SJCRH30 (cell line): Measurements from ENCODE around the gene IL36B. TPM values are rescaled to one million over a fixed set of nuclear protein-coding genes. Genes with fewer than 3 reads are reported as not detected.

Source experiments
- DNase-seq, 2 experiments: peaks; one replicate each; pipeline ENCODE4 v3.0.0-alpha.2; 2015 to 2020
- H3K27ac ChIP-seq: fragments of 250-450 bp; sonication (Bioruptor Pico); 2 replicates; pipeline ENCODE4 v1.5.1; 2020; ENCODE audit warnings: mild to moderate bottlenecking, moderate library complexity
- H3K27me3 ChIP-seq: fragments of 250-450 bp; sonication (Bioruptor Pico); 2 replicates; pipeline ENCODE4 v1.5.1; 2020; ENCODE audit warnings: mild to moderate bottlenecking, moderate library complexity
- H3K36me3 ChIP-seq: fragments of 250-450 bp; sonication (Bioruptor Pico); 2 replicates; pipeline ENCODE4 v1.5.1; 2020; ENCODE audit warnings: mild to moderate bottlenecking, moderate library complexity
- H3K4me1 ChIP-seq: fragments of 250-450 bp; sonication (Bioruptor Pico); 2 replicates; pipeline ENCODE4 v1.5.1; 2020; ENCODE audit warnings: mild to moderate bottlenecking, moderate library complexity
- H3K4me3 ChIP-seq: fragments of 250-450 bp; sonication (Bioruptor Pico); 2 replicates; pipeline ENCODE4 v1.5.1; 2020; ENCODE audit warnings: mild to moderate bottlenecking, moderate library complexity
- H3K9me3 ChIP-seq: fragments of 250-450 bp; sonication (Bioruptor Pico); replicated peaks from 2 replicates; pipeline ENCODE4 v1.5.1; 2020; ENCODE audit warnings: mild to moderate bottlenecking, moderate library complexity
- total RNA-seq: library from RNA; depleted of rRNA; stranded (reverse); fragments of >200 nt; shearing (Covaris generic); gene quantifications from 2 replicates; pipeline ENCODE4 v1.2.3, GENCODE V29; 2014

Gene IL36B
- total RNA-seq, 1 experiment from 2014 or later: not detected

GRCh38 chr2:113046465-113046864 is 6.2 kb downstream of the IL36B start:
- no peak for DNase-seq
- H3K4me3 ChIP-seq: no peak overlapping the region
- no peaks in the 10 kb centered on the region for H3K27me3 ChIP-seq
- no peaks in the 10 kb centered on the region for H3K9me3 ChIP-seq
- no peaks in the 10 kb centered on the region for H3K4me1 ChIP-seq
- H3K36me3 ChIP-seq: no peaks in the 10 kb centered on the region
- H3K27ac ChIP-seq: no peak overlapping the region

- Histone ChIP-seq H3K27ac (no peak overlapping the region), H3K4me1 (no peaks in the 10 kb centered on the region), H3K27me3 (no peaks in the 10 kb centered on the region), H3K9me3 (no peaks in the 10 kb centered on the region), H3K36me3 (no peaks in the 10 kb centered on the region), H3K4me3 (no peak overlapping the region)
- DNase-seq: no peak
These were observed 10.8 kb downstream of the IL36B start for GRCh38 chr2:113041871-113042270.

GRCh38 chr2:113039719-113040118 is 12.9 kb downstream of the IL36B start:
- H3K4me3 ChIP-seq: no peak overlapping the region
- H3K27ac ChIP-seq: no peak overlapping the region
- H3K36me3 ChIP-seq: no peaks in the 10 kb centered on the region
- H3K27me3 ChIP-seq: no peaks in the 10 kb centered on the region
- no peaks in the 10 kb centered on the region for H3K4me1 ChIP-seq
- no peaks in the 10 kb centered on the region for H3K9me3 ChIP-seq
- no peak for DNase-seq

GRCh38 chr2:113039158-113039557 is 13.5 kb downstream of the IL36B start:
- H3K27ac ChIP-seq: no peak overlapping the region
- H3K4me1 ChIP-seq: no peaks in the 10 kb centered on the region
- H3K9me3 ChIP-seq: no peaks in the 10 kb centered on the region
- no peak for DNase-seq
- H3K36me3 ChIP-seq: no peaks in the 10 kb centered on the region
- H3K4me3 ChIP-seq: no peak overlapping the region
- no peaks in the 10 kb centered on the region for H3K27me3 ChIP-seq

- no peaks in the 10 kb centered on the region for H3K27me3 ChIP-seq
- no peak for DNase-seq
- H3K4me3 ChIP-seq: no peak overlapping the region
- H3K9me3 ChIP-seq: no peaks in the 10 kb centered on the region
- H3K36me3 ChIP-seq: no peaks in the 10 kb centered on the region
- H3K27ac ChIP-seq: no peak overlapping the region
- no peaks in the 10 kb centered on the region for H3K4me1 ChIP-seq
These were observed 14.4 kb downstream of the IL36B start for GRCh38 chr2:113038291-113038690.

- no peak overlapping the region for H3K27ac ChIP-seq
- H3K4me1 ChIP-seq: no peaks in the 10 kb centered on the region
These were observed 15.9 kb downstream of the IL36B start for GRCh38 chr2:113036763-113037162.

GRCh38 chr2:113034016-113034415 is 18.7 kb downstream of the IL36B start:
- Histone ChIP-seq H3K27ac (no peak overlapping the region), H3K4me3 (no peak overlapping the region), H3K36me3 (no peaks in the 10 kb centered on the region), H3K4me1 (no peaks in the 10 kb centered on the region), H3K9me3 (no peaks in the 10 kb centered on the region), H3K27me3 (peaks cover 4% of the 10 kb centered on the region; the same call in 1 of the 2 replicates)
- no peak for DNase-seq

More at GRCh38 chr2:113036763-113037162, 15.9 kb downstream of the IL36B start:
- DNase-seq: no peak
- Histone ChIP-seq H3K9me3 (no peaks in the 10 kb centered on the region), H3K27me3 (no peaks in the 10 kb centered on the region; the same call in 1 of the 2 replicates), H3K36me3 (no peaks in the 10 kb centered on the region), H3K4me3 (no peak overlapping the region)

GRCh38 chr2:113032737-113033136 is 19.9 kb downstream of the IL36B start:
- Histone ChIP-seq H3K4me3 (no peak overlapping the region), H3K27ac (no peak overlapping the region), H3K27me3 (peaks cover 11% of the 10 kb centered on the region; the same call in 1 of the 2 replicates), H3K4me1 (no peaks in the 10 kb centered on the region), H3K9me3 (no peaks in the 10 kb centered on the region), H3K36me3 (no peaks in the 10 kb centered on the region)
- no peak for DNase-seq

GRCh38 chr2:113028112-113028511 is 24.6 kb downstream of the IL36B start:
- Histone ChIP-seq H3K9me3 (no peaks in the 10 kb centered on the region), H3K4me1 (no peaks in the 10 kb centered on the region), H3K36me3 (no peaks in the 10 kb centered on the region), H3K4me3 (no peak overlapping the region), H3K27ac (no peak overlapping the region), H3K27me3 (peaks cover 11% of the 10 kb centered on the region; the same call in 1 of the 2 replicates)
- DNase-seq: no peak

- H3K9me3 ChIP-seq: no peaks in the 10 kb centered on the region
- H3K27ac ChIP-seq: no peak overlapping the region
- peaks cover 11% of the 10 kb centered on the region; the same call in 1 of the 2 replicates for H3K27me3 ChIP-seq
- no peak overlapping the region for H3K4me3 ChIP-seq
- no peak for DNase-seq
- H3K4me1 ChIP-seq: no peaks in the 10 kb centered on the region
- H3K36me3 ChIP-seq: no peaks in the 10 kb centered on the region
These were observed 25.0 kb downstream of the IL36B start for GRCh38 chr2:113027691-113028090.

- Histone ChIP-seq H3K27me3 (0 out of 2 replicates have a peak, but pooled peaks cover 10% of the 10 kb centered on the region), H3K9me3 (no peaks in the 10 kb centered on the region), H3K27ac (no peak overlapping the region), H3K4me1 (no peaks in the 10 kb centered on the region), H3K36me3 (no peaks in the 10 kb centered on the region), H3K4me3 (no peak overlapping the region)
- no peak for DNase-seq
These were observed 26.9 kb downstream of the IL36B start for GRCh38 chr2:113025737-113026136.

- no peaks in the 10 kb centered on the region for H3K9me3 ChIP-seq
- no peaks in the 10 kb centered on the region for H3K4me1 ChIP-seq
- 0 out of 2 replicates have a peak, but pooled peaks cover 6% of the 10 kb centered on the region for H3K27me3 ChIP-seq
- no peak for DNase-seq
- no peaks in the 10 kb centered on the region for H3K36me3 ChIP-seq
- H3K27ac ChIP-seq: no peak overlapping the region
- H3K4me3 ChIP-seq: no peak overlapping the region
These were observed 27.9 kb downstream of the IL36B start for GRCh38 chr2:113024764-113025163.

GRCh38 chr2:113021312-113021711 is 31.4 kb downstream of the IL36B start:
- Histone ChIP-seq H3K4me3 (no peak overlapping the region), H3K27ac (no peak overlapping the region), H3K27me3 (no peaks in the 10 kb centered on the region), H3K4me1 (no peaks in the 10 kb centered on the region), H3K9me3 (no peaks in the 10 kb centered on the region), H3K36me3 (no peaks in the 10 kb centered on the region)
- DNase-seq: no peak

GRCh38 chr2:113018509-113018908 is 34.2 kb downstream of the IL36B start:
- Histone ChIP-seq H3K36me3 (no peaks in the 10 kb centered on the region), H3K4me3 (no peak overlapping the region), H3K27me3 (no peaks in the 10 kb centered on the region; the same call in 1 of the 2 replicates), H3K4me1 (no peaks in the 10 kb centered on the region), H3K9me3 (no peaks in the 10 kb centered on the region), H3K27ac (no peak overlapping the region)
- no peak for DNase-seq

GRCh38 chr2:113015655-113016054 is 37.0 kb downstream of the IL36B start:
- Histone ChIP-seq H3K4me3 (no peak overlapping the region), H3K9me3 (no peaks in the 10 kb centered on the region), H3K4me1 (no peaks in the 10 kb centered on the region), H3K36me3 (no peaks in the 10 kb centered on the region), H3K27ac (no peak overlapping the region), H3K27me3 (no peaks in the 10 kb centered on the region; the same call in 1 of the 2 replicates)
- no peak for DNase-seq

- H3K4me1 ChIP-seq: no peaks in the 10 kb centered on the region
- H3K27me3 ChIP-seq: no peaks in the 10 kb centered on the region; the same call in 1 of the 2 replicates
- no peak overlapping the region for H3K4me3 ChIP-seq
- H3K27ac ChIP-seq: no peak overlapping the region
- no peaks in the 10 kb centered on the region for H3K9me3 ChIP-seq
- H3K36me3 ChIP-seq: no peaks in the 10 kb centered on the region
- DNase-seq: no peak
These were observed 37.6 kb downstream of the IL36B start for GRCh38 chr2:113015042-113015441.
